B cell (primary cell): ENCODE measurements around the gene AMPH.

Experiments
- EZH2 ChIP-seq: IDR thresholded peaks from 2 replicates; pipeline ENCODE4 v1.6.1; 2012; ENCODE audit warnings: borderline replicate concordance, low read depth, mild to moderate bottlenecking, moderate library complexity, low read length; ENCODE audit not compliant: insufficient read depth, poor library complexity, severe bottlenecking
- TF ChIP-seq, protein P1 (sequence below): fragments of 200-600 bp; IDR thresholded peaks from one replicate; pipeline ENCODE4 v1.8.0; 2022; ENCODE audit warnings: antibody characterized with exemption, mild to moderate bottlenecking

DNA sequence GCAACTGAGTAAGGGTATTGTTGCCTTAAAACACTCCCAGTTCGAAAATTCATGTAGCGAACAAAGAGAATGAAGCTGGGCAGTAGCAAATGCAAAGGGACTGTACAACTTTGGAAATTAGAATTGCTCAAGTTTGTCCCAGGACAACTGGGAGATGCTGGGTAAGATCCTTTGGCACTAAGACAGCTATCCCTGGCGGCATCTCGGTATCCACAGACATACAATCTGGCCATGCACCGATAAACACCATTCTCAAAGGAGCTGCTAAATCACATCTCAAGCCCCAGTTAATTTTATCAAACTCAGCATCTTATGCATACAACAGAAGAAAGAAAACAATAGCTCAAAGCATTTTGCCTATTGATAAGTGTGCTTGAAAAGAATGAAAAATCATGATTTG is 177.3 kb downstream of the AMPH start:
- TF ChIP-seq EZH2 = no peak
- TF ChIP-seq, protein P1, sequence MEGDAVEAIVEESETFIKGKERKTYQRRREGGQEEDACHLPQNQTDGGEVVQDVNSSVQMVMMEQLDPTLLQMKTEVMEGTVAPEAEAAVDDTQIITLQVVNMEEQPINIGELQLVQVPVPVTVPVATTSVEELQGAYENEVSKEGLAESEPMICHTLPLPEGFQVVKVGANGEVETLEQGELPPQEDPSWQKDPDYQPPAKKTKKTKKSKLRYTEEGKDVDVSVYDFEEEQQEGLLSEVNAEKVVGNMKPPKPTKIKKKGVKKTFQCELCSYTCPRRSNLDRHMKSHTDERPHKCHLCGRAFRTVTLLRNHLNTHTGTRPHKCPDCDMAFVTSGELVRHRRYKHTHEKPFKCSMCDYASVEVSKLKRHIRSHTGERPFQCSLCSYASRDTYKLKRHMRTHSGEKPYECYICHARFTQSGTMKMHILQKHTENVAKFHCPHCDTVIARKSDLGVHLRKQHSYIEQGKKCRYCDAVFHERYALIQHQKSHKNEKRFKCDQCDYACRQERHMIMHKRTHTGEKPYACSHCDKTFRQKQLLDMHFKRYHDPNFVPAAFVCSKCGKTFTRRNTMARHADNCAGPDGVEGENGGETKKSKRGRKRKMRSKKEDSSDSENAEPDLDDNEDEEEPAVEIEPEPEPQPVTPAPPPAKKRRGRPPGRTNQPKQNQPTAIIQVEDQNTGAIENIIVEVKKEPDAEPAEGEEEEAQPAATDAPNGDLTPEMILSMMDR = no peak
